NCI-H146 treated with DMSO at 0.1 percent for 48 hours (cell line): Measurements from ENCODE around the gene PLAU.
"Not testable (repeated sequence)": the region's sequence is repeated elsewhere in the genome, so short reads cannot be mapped to it uniquely, and the experiment has no call there.

Experiments used
- DNase-seq: peaks from one replicate; lab custom pipeline; 2025; ENCODE audit not compliant: unreplicated experiment; lab: John Stamatoyannopoulos, UW

PLAU gene

DNA sequence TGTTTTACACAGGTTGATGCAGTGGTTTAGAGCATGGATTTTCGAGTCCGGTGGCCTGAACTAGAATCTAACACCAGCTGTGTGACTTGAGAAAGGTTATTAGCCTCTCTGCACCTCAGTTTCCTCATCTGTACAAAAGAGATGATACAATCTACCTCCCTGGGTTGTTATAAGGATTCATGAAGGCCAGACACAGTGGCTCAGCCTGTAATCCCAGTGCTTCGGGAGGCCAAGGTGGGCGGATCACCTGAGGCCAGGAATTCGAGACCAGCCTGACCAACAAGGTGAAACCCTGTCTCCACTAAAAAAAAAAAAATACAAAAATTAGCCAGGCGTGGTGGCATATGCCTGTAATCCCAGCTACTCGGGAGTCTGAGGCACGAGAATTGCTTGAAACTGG, 8.5 kb downstream of the PLAU start:
- not testable (repeated sequence) for DNase-seq

DNA sequence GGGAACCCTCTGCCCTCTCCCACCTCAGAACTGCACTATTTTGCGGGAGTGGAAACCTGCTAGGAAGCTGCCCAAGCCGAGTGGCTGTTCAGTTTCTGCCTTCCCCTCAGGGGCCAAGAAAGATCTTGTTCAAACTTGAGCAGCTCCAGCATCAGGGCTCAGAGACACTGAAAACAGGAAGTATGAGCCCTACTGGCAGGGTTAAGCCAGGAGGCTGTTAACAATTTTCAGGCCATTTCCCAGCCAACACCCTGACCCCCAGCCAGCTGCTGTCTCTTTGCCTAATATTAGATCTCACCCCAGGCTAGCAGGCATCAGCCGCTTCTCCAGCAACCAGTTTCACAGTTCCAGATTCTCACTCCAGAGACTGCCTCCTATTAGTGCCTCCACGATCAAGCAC, 9.2 kb downstream of the PLAU start:
- no peak for DNase-seq

DNA sequence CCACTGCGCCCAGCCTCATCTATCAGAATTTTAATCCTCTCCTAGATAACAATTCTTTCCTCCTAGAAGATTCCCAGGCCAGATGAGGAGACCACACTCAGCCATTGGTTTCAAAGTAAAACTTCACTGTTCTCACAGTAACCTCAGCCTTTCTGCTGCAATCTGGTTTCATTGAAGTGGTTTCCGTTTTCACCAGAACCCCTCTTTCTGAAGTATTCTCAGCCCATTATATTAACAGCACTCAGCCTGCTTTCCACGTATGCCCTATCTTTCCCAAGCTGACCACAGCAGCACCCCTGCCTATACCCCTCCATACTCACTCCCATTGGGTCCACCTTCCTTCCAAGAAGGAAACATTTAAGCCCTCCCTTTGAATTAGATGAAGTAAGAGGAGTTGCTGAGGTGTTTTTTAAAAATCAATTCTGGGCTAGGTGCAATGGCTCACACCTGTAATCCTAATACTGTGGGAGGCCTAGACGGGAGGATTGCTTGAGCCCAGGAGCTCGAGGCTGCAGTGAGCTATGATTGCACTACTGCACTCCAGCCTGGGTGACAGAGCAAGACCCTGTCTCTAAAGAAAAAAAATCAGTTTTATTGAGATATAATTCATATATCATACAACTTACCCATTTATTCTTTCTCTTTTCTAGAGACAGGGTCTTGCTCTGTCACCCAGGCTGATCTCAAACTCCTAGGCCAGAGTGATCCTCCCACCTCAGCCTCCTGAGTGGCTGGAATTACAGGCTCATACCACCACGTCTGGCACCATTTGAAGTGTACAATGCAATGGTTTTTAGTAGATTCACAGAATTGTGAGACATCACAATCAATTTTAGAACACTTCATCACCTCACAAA, 11.3 kb downstream of the PLAU start:
- no peak for DNase-seq

DNA sequence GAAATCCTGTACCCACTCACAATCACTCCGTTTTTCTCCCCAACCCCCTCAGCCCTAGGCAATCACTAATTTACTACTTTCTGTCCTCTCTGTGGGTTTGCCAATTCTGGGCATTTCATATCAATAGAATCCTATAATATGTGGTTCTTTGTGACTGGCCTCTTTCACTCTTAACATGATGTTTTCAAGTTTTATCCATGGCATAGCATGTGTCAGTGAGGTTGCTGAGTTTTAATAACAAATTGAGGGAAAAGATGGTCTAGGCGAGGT, 11.9 kb downstream of the PLAU start:
- DNase-seq: no peak

DNA sequence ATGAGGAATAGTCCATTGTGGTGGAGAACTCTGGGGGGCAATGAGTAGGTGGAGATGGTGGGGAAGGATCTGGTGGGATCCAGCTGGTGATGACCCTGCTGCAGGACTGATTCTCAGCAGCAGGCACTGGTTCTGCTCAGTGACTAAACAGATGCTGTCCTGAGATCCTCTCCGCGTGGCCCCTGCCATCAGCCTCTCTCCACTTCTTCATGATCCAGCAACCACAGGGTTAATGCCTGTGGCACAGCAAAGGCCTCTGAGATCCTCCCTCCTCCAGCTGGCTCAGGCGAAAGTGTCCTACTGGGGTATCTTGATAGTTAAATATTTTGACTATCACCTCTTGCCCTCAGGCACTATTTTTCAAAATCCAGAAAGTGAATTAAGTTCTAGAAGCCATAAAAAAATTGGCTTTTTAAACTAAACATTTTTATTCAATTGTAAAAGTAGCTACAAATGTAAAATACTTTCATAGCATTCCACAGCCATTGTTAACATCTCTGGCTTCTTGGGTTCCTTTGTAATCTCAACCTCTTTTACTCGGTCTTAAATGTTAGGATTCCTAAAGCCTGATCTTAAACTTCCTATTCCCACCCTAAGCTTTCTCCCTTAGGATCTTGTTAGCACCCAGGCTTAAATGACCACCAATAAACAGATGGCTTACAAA, 13.1 kb downstream of the PLAU start:
- no peak for DNase-seq

DNA sequence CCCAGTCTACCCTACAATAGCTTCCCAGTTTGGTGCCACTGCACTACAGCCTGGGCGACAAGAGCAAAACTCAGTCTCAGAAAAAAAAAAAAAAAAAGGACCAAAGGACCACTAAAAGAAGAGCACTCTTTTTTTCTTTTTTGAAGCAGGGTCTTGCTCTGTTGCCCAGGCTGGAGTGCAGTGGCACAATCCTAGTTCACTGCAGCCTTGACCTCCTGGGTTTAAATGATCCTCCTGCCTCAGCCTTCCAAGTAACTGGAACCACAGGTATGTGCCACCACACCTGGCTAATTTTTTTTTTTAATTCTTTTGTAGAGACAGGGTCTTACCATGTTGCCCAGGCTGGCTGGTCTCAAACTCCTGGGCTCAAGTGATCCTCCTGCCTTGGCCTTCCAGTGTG, 14.0 kb downstream of the PLAU start:
- no peak for DNase-seq

DNA sequence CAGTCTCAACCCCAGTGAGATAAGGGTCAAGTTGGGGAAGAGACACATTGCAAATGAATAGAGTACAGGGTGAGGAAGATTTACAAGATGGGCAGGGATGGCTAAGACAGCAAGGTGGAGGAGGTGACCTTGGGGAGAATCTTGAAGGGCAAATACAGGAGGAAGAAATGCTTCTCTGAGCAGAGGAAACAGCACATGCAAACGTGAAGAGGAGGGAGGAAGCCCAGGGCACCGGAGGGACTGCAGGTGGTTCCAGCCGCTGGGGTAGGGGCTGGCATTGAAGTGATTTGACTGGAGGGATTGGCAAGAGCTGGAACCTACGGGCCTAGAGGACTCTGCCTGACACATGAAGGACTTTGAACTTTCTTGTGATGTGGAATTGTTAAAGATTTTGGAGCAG, 14.6 kb downstream of the PLAU start:
- no peak for DNase-seq

DNA sequence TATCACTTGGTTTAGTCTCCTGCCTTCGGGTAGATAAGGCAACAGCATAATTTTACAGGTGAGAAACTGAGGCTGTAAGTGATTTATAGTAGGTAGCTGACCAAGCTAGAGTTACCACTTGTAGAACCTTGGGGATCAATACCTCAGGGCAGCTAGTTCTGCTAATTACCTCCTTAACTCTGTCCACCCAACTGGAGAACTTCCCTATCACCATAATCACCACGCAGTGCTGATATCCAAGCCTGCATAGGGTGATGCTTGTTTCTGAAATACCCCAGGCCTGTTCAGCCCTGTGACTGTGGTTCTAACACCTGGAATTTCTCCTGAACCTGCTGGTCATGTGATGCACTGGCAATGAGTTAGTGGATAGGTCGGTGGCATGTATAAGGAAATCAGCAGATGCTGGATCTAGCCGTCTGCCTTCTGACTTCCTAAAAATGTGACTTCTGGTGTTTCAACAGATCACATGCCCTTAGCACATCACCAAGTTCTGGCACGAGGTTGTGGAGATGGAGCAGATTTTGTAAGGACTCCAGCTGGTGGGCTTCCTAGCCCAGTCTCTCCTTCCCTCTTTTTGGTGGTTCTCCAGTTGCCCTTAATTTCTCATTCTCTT, 15.3 kb downstream of the PLAU start:
- DNase-seq: no peak

DNA sequence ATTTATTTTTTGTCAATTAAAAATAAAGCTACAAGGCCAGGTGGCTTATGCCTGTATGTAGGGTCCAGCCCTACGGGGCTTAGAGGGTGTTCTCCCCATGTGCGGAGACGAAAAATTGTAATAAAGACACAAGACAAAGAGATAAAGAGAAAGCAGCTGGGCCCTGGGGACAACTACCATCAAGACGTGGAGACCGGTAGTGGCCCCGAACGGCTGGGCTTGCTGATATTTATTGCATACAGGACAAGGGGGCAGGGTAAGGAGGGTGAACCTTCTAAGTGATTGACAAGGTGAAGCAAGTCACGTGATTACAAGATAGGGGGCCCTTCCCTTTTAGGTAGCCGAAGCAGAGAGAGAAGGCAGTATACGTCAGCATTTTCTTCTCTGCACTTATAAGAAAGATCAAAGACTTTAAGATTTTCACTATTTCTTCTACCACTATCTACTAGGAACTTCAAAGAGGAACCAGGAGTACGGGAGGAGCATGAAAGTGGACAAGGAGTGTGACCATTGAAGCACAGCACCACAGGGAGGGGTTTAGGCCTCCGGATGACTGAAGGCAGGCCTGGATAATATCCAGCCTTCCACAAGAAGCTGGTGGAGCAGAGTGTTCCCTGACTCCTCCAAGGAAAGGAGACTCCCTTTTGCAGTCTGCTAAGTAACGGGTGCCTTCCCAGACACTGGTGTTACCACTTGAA, 19.8 kb downstream of the PLAU start:
- DNase-seq: not testable (repeated sequence)

DNA sequence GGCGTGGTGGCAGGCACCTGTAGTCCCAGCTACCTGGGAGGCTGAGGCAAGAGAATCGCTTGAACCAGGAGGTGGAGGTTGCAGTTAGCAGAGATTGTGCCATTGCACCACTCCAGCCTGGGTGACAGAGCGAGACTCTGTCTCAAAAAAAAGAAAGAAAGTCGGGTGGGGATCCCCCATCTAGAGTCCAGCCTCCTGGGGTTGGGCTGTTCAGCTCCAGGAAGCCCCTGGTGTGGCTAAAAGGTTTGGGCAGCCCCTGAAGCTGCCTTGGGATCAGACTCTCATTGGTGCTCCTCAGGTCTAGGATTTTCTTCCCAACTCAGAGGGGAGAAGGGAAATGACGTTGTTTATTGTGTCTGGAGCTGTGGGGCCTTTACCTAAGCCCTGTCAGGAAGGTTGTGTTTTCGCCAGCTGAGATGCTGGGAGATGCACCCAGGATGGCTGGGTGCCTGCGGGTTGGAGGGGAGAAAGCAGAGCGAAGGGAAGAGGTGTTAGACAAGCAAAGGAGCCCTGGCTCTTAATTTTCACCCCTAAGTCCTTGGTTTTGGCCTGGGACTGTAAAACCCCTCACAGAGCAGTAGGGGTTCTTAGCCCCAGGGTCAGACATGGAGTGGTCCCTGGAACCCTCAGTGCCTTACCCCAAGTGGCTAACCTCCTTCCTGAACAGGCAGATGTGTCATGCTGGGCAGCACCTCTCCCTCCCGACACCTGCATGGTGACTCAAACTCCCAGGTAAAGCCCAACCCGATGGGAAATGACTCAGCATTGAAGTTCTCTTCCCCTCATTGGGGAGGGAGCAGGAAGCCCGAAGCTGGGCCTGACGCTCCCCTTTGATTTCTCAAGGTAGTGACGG, 21.1 kb downstream of the PLAU start:
- DNase-seq: no peak

DNA sequence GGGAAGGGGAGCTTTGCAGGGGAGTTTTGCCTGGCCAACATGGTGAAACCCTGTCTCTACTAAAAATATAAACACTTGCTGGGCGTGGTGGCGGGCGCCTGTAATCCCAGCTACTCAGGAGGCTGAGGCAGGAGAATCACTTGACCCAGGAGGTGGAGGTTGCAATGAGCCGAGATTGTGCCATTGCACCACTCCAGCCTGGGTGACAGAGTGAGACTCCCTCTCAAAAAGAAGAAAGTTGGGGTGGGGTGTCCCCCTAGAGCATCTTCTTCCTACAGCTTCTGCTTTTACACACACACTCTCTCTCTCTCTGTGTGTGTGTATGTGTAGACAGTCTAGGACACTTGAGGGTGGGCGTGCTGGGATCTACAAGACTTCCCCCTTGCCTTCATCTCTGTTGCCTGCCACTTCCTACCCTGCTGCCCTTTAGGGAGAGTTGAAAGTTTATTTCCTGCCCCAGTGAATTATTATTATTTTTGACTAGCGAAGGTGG, 21.7 kb downstream of the PLAU start:
- no peak for DNase-seq

DNA sequence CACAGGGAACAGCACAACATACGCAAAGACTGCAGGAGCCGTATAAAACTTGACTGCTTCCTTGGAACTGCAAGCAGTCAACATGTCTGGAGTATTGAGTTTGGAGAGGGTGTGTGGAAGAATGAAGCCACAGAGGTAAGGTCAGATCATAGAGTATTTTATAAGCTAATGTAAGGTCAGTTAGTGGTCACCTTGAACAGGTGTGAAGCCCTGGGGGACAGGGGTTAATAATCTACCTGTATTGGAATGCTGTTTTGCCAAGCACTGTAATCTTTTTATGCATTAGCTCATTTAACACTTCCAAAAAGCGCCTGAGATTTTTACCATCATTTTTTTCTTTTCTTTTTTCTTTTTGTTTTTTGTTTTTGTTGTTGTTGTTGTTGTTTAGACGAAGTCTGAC, 23.1 kb downstream of the PLAU start:
- no peak for DNase-seq

DNA sequence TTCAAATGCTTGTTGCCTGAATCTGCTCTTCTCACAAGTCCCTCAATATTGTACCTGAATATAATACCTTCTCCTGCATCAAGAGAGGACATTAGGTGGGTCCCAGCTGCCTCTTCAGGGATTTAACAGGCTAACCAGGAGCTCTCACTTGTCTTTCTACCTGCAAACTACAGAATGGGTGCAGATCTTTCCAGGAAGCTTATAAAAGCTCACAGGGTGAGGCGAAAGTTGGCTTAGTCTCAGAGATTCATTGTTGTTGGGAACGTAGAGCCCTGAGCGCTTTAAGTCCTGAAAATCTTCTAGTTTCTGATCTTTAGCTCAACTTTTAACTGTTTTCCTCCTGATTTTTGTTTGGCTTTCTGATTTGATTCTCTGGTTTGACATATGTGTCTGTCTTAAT, 25.0 kb downstream of the PLAU start:
- DNase-seq: no peak

DNA sequence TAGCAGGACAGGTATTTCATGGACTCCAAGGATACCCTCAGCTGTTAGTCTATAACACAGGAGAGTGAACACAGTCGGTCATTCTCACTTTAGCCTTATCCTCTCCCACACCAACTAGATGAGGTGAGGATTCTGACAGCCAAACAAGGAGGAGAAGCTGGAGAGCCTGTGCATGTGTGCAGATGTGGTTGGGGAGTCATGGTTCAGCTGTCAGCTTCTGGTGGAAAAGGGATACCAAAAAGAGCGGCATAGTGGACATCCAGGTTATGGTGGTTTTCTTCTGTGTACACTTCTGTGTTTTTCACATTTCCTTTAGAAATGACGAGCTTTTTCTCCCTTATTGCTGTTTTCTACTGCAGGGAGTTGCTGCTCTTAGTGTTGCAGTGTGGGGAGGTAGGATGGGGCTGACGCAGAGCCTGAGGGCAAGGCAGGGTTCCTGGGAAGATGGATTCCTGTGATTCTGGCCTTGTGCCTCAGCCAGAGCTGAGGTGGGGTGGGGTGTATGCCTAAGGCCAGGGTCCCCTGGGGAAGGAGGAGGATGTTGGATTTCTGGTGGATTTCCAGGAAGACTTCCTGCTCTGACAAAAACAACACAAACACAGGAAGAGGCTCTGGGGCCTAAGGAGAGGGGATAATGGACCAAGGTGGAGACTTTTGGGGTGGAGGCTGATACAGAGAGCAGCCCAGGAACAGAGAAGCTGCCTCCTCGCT, 26.6 kb downstream of the PLAU start:
- no peak for DNase-seq

DNA sequence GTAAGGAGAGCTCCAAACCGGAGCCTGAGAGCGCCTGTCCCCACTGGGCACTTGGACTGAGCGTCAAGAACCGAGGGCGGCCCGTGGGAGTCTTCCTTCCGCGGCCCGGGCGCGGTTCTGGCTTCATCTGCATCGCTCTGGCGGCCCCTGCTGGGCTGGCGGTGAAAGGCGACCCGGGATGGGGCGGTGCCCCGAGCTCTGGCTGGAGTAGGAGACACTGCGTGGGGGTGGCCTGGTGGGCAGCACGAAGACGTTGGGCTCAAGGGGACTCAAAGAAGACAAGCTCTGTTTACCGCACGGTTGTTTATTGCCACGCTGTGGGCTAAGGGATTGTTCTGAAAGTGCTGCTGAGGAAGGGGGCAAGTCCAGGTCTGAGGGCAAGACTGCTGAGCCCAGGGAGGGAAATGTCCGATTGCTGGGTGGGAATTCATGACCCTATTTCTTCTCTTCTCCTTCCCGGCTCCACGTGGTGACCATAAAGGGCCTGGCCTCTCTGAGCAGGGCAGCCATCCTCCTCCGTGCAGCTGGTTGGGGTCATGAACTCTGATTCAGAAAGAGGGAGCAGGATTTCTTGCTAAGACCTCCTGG, 29.8 kb downstream of the PLAU start:
- no peak for DNase-seq

DNA sequence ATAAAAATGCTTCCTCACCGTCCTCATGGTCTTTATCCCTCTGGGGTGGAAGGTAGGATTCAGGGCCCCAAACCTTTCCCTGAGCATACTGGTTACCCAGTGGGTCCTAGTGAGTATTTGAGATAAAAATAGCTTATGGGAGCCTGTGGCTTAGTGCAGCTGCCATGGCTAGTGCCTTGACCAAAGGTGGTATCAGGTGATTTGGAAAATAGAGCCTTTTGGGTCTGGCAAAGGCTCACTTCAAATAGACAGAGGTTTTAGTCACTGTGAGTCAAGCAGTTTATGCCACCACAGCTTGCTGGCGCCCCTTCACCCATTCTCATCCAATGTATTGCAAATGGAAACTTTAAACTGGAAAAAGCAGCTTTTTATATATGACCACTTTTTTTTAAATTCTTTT, 30.4 kb downstream of the PLAU start:
- no peak for DNase-seq

DNA sequence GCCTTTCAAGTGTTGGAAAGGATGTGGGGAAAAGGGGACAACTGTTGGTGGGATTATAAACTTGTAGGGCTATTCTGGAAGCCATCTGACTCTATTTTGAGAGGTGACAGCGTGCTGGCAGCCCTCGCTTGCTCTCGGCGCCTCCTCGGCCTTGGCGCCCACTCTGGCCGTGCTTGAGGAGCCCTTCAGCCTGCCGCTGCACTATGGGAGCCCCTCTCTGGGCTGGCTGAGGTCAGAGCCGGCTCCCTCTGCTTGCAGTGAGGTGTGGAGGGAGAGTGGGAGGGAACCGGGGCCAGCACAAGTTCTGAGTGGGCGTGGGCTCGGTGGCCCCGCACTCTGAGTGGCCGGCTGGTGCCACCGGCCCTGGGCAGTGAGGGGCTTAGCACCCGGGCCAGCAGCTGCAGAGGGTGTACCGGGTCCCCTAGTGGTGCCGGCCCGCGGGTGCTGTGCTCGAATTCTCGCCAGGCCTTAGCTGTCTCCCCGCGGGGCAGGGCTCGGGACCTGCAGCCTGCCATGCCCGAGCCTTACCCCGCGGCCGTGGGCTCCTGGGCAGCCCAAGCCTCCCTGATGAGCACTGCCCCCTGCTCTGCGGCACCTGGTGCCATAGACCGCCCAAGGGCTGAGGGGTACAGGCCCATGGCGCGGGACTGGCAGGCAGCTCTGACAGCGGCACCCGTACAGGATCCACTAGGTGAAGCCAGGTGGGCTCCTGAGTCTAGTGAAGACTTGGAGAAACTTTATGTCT, 33.6 kb downstream of the PLAU start:
- DNase-seq: no peak

DNA sequence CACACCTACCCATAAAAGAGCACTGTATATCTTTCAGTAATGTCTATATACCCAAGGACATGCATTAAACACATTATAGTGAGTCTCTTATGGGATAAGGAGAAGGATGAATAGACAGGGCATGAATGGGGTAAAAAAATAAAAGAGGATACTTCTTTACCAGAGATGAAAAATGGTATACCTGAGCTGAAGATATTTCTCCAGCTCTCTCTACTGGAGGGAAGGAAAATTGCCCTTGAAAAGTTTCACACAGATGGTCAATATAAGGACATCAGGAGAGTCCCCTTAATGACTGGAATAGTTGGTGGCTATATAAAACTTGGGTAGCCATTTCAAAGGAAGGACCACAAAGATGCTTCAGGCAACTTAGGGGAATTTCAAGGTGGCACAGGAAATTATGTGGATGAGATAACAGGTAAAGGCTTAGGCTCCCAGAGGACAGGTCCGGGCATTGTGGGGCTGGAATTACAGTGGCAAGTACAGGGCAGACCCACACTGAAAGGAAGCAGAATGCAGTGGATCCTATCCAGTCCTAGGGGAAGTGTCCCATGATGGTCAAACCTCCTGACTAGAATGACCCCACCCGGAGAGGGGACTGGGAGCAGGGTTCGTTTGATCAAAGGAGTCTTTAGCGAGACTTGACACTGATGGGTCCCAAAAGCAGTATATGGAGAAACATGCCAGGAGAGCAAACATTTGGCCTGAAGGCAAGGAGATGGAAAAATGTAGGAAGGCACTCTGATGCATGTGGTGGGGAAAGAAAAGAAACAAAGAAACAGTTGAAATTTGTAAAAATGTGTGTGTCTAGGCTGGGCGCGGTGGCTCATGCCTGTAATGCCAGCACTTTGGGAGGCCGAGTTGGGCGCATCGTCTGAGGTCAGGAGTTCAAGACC, 35.6 kb downstream of the PLAU start:
- no peak for DNase-seq
